Putamen (tissue), 1 donor: ENCODE data around the gene SPOPL.
"Not testable (repeated sequence)": the region's sequence is repeated elsewhere in the genome, so short reads cannot be mapped to it uniquely, and the experiment has no call there.

ENCODE experiments used
- DNase-seq: peaks from one replicate; pipeline ENCODE4 v3.0.0-alpha.2; 2016; ENCODE audit warnings: low spot score

The SPOPL gene

DNA sequence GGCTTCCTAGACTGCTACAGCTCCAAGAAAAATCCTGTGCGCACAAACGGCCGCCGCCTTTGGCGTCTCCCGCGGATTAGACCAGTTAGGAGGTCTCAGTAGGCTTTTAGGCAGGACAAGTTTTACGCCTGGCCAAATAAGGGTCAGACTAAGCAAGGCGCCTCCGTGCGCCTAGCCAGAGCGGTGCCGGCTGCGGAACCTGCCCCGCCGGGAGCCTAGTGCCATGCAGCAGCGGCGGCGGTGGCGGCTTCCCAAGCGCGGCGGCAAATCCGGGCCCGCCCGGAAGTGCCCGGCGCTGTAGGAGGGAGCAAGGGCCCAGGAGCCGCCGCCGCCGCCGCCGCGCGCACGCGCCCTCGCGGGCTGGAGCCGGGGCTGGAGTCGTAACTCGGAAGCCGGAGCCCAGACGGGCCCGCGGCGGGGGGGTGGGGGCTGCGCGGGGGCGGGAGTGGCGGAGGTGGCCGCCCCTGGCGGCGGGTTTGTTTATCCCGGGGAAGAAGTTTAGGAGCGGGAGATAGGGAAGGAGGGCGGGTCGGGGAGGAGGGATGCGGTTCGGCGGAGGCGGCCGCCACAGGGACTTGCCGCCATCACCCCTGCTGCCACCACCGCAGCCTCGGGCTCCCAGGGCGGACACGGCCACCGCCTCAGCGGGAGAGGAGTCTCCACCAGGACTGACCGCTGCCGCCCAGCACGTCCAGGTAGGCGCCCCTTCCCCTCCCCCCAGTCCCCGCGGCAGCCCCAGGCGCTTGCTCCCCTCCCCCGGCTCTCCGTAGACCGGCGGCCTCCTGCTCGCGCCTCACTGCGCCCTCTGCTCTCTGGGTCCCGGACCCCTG lies at the start of gene SPOPL:
TSS of gene SPOPL (plus strand) at position 346 of the 830 bp plus-strand sequence. CDS start 48,447 bp downstream, outside the sequence.
- DNase-seq, result peak; percentile 90

DNA sequence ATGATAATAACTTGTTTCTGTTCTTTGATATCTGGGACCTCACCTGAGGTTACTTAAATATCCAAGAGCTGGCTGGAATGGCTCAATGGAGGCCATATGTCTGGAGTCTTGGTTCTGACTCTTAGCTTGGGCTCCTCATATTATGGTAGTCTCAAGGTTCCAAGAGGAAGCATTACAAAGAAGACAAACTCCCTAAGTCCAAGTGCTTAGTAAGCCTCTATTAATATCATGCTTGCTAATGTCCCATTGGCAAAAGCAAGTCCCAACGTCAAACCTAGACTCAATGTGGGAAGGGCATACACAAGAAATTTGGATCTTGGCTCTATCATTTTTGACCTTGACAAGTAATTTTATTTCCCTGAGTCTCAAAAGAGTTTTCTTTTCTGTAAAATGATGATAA lies 49.2 kb upstream of the SPOPL start:
- no peak for DNase-seq

DNA sequence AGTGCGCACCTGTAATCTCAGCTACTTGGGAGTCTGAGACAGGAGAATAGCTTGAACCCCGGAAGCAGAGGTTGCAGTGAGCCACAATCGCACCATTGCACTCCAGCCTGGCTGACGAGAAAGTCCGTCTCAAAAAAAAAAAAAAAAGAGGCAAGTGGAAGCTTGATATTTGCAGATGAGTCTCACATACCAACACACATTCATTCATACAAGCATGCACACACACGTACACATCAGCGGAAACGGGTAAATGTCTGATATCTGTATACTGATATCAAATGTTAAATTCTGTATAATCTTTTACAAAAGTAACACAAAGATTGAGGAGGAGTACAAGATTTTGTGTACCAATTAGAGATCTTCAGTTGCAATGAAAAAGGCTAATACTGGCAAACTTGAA lies 47.8 kb upstream of the SPOPL start:
- no peak for DNase-seq

DNA sequence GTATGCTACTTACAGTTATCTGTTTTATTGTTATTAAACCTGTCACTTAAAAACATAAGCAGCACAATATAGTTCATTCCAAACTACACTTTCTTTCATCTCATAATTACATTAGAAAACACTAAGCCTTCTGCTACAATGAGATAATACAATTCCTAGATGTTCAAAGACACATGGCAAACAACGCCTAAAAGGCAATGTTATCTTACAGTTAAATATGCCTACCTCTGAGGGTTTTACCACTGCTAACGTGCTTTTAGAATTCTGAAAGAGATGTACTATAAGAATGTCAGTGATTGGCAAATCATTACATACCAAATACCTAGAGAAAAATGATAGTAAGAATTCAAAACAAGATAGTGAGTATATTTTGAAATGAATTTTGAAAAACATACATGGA lies 46.8 kb upstream of the SPOPL start:
- no peak for DNase-seq

DNA sequence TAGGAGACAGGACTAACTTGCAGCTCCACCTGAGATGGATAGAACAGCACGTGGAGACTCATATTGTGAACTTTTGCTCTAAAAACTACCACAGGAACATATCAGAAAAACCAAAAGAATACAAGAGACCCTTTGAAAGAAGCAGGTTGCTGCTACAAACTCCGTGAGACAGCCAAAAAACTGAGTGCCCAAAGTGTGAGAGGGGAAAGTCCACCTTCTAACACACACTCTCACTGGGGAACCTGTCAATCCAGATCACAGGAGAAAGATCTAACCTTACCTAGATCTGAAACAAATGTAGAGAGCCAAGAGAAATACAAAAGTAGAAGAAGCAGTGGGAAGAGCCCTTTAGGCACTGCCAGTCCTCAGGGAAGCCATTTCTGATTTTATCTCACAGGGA lies 46.3 kb upstream of the SPOPL start:
- no peak for DNase-seq

DNA sequence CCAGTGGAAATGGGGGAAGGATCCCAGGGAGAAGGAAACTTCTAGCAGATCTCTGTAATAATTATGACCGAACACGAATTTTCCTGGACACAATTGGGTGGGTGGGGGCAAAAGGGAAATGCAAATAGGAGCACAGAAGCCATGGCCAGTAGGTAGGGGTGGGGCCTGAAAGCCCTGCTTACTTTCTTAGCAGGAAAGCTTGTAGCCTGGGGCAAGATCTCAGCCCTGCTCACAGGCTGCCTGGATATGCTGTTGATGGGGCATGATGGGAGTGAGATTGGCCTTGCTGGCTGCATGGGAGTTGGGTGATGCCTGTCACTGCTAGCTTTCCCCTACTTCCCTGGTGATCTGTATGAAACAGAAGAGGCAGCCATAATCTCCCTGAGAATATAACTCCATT lies 45.9 kb upstream of the SPOPL start:
- DNase-seq, result no peak

DNA sequence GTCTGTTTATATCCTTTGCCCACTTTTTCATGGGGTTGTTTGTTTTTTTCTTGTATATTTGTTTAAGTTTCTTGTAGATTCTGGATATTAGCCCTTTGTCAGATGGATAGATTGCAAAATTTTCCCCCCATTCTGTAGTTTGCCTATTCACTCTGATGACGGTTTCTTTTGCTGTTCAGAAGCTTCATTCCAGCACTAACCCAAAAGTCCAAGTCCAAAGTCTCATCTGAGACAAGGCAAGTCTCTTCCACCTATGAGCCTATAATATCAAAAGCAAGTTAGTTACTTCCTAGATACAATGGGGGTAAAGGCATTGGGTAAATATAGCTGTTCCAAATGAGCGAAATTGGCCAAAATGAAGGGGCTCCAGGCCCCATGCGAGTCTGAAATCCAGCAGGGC lies 38.9 kb upstream of the SPOPL start:
- DNase-seq, result not testable (repeated sequence)

DNA sequence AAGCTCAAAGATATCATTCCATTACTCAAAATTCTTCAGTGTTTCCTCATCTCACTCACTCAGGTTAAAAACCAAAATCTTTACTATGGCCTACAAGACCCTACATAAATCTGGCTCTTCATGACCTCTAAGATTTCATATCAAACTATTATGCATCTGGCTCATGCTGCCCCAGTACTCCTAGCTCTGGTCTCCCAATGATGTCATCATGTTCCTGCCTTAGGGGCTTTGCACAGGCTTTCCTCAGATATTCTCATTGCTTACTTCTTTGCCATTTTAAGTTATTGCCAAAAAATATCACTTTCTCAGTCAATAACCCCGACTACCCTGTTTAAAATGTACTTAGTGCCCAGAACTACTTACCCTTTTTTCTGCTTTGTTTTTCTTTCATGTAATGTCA lies 33.0 kb upstream of the SPOPL start:
- no peak for DNase-seq

DNA sequence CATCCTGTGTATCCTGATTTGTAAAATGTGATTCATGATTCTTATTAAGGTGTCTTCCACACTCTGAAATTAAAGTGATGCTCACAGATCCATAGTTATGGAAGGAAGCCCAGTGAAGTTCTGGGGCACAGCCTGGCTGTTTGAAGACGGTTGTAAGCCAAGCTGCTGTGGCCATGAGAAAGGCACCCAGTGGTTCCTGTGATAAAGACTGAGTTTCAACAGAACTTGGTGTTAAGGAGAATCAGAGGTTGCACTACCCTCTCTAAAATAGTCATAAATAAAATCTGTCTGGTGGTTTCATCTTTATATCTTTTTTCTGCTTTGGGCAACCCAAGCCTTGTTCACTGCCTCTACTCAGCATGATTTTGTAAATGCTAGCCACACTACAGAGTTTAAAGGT lies 32.2 kb upstream of the SPOPL start:
- no peak for DNase-seq

DNA sequence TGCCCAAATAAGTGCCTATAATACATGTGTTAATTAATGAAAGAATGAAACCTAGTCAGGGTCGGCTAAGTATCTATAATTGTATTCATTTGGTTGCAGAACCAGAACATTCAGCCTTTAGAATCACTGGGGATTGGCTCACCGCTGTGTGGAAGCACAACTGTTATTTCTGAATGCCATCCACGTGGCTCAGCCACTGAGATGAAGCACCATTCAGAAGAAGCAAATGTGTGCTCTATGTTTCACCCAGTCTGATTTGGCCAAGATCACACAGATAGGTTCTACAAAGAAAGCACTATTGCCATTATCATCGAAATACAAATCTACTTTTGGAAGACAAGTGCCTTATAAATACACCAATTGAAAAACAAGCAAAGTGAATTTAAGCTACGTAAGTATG lies 30.6 kb upstream of the SPOPL start:
- peak; percentile 9 for DNase-seq

DNA sequence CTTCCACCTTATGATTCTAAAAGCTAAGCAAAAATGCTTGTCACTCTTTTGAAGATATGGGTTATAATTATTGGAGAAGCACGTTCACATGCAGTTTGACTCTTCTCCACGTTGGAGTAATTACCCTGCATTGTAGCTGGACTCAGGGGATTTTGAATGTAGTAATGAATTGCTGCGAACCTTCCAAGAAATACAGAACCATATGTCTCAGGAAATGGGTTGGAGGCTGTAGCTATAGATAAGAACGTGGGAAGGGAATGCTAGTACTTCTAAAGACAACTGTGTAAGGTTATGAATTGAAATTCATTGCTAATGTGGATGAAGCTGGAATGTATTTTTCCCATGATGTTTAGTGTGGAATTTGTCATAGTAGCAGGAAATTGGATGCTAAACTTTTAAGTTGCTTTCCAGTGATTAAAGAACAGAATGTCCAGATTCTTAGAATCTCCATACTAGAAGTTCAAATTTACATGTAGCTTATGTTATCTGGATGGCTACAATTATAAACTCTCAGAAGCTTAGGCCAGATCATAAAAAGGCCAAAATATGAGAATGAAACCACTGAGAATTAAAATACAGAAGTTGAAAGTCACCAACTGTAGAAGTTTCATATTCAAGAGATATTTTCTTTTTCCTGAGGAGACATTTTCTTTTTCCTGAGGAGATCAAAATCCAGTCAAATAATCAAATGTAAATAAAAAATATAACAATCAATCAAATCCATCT lies 27.3 kb upstream of the SPOPL start:
- no peak for DNase-seq

DNA sequence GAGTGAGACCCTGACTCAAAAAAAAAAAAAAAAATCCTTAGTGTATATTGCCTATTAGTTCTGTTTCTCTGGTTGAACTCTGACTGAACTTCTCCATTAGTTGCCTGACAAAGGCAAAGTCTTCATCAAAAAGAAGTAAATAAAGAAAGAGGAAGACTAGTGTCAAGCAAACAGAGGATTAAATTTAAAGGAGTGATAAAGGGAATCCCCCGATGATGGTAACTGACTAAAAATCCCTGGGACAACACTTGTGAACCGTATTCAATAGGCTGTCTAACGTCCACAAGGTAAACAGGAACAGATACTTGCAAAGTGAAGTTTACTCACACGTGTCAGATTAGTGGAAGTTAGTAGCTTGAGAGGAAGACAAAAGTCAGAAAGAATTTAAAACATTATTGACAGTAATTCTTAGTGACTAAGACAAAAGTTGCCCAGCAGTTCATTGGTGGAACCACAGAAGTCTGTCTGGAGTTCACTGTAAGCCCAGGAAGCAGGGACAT lies 26.2 kb upstream of the SPOPL start:
- no peak for DNase-seq

DNA sequence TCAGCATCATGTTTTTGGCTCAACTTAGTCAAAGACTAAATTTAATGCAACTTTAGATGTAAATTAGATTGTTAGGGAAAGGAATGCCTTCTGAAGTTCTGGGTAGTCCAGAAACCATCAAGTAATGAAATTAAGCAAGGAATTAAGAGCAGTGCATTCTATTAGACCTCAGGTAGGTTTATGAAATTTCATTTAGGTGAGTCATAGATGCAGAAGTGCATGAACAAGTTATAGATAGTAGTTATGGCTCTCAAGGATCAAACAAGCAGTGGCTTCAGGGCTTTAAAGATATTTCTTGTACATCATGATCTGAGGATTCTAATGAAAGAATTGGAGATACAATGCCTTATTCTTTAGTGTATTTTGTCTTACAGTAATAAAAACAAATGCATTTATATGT lies 25.4 kb upstream of the SPOPL start:
- no peak for DNase-seq

DNA sequence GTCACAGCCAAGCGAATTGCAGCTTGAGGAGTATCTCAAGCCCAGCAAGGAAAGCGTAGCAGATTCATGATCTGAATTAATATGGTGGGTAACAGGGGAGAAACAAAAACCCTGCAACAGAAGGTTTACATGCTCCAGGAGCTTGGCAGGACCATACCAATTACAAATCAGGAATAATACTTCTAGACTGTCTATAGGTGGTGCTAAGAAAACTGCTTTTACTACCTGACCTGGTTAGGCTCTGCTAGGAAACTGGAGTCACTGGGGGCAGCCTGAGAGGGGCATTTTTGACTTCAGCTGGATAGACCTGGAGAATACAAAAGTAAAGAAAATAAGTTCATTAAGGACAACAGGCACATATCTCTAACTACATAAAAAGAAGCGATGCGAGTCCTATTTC lies 24.6 kb upstream of the SPOPL start:
- DNase-seq, result no peak

DNA sequence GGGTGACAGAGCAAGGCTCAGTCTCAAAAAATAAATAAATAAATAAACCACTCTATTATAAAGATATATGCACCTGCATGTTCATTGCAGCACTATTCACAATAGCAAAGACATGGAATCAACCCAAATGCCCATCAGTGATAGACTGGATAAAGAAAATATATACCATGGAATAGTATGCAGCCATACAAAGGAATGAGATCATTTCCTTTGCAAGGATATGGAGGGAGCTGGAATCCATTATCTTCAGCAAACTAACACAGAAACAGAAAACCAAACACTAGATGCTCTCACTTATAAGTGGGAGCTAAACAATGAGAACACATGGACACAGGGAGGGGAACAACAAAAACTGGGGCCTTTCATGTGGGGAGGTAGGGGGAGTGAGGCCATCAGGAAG lies 18.8 kb upstream of the SPOPL start:
- not testable (repeated sequence) for DNase-seq

DNA sequence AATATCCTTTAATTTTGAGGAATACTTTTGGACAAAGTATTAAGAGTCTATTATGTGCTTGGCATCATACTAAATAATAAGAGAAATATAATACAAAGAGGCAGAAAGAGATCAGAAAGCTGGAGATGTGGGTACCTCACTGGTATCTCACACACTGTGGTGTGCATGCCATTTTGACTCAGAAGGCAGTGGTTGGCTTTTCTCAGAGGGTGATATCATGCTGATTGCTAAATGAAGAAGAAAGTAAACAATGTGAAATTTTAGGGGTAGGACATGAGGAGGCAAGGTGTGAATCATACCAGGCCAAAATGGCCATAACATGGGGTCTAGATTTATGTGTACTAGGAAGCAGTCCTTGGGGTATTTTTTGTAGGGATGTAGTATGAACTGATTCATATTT lies 16.6 kb upstream of the SPOPL start:
- DNase-seq, result no peak

DNA sequence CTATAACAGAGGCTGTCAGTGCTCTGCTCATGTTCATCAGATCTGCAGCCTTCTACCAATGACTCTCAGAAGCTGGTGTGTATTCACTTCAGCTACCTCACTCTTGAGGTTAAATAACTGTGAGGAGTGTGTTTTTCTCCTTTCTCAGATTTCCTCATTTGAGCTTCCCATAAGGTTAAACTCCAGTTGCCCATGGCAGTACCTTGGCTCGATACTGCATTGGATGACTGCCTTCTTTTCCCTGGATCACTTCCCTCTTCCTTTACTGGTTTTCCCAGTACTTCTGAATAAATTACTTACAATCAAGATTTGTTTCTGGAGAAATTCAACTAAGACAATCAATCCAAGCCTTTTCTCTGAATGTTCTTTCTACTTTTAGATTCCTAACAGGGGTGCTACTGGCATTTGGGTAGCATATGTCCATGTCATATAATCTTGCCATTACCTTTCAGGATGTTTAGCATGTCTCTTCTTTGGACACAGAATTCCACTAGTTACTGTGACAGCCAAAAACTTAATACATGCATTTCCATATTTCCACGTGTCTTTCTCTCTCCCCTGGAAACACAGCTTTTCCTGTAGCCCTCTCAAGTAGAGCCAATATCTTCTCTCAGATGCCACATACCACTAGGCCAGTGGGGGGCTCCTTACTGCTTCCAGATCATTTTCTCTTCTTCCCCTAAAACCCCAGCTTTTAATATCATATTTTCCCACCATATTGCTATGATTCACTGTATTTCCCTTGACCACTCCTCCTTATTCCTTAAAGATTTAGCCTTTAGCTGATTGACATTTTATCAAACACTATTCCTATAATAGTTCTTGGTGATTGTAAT lies 15.0 kb upstream of the SPOPL start:
- DNase-seq, result no peak

DNA sequence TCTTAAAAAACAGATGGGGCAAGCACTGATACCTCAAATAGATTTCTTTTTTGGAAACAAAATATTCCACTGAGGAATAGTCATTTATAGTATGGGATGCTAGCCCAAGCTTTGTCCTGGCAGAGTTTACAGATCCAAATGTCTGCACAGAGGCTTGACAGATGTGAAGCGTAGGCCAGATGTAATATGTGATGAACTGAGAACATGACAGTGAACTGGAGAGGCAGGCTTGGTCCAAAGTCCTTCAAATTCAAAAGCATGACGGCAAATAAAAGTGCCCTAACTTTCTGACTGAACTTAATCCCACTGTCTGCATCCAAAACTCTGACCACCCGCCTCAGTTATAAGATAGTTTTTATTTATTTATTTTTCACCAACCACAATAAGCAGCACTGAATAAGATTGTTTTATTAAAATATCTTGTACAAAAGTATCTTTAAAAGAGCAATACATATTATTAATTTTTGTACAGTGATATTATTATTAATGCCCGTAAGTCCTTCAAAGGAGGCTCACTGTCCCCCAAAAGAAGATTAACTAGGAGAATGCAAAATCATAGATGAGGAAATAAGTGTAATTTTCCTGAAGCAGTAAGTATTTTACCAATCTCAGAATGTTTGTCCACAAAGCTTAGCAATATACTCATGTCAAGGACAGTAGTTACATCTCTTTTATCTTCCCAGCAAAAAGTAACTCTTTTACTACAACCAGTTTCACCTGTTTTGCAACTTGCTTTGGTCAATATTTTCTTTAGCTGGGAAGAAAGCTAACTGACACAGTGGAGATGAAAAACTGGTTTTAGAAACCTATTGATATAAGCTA lies 10.7 kb upstream of the SPOPL start:
- no peak for DNase-seq

DNA sequence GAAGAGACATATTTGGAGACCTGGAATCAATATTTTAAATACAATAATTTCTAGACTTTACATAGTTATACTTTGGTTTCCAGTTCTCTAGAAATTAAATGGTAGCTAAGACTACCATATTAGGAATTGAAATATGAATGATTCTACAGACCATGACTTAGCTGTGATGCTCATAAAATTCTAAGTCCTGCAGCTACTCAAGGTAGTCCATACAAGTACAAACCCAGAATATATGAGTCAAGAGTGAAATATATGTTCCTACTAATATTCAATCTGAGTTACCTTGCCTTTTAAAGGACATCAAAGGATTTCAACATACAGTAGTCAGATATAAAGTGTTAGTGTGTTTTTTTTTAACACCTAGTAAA lies 10.1 kb upstream of the SPOPL start:
- DNase-seq, result no peak

DNA sequence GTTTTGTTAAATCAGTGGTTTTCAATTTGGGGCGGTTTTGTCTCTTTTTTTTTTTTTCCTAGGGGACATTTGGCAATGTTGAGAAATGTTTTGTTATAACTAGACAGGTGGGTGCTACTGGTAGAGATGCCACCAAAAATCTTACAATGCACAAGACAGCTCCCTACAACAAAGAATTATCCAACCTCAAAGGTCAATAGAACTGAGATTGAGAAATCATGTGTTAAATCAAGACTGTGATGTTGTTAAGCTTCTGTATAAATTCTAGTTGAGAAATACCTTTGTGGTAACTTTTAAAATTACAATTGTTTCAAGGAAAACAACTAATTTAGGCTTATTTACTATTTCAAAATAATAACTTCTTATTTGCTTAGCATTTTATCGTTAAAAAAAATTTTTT lies 9.4 kb upstream of the SPOPL start:
- no peak for DNase-seq

DNA sequence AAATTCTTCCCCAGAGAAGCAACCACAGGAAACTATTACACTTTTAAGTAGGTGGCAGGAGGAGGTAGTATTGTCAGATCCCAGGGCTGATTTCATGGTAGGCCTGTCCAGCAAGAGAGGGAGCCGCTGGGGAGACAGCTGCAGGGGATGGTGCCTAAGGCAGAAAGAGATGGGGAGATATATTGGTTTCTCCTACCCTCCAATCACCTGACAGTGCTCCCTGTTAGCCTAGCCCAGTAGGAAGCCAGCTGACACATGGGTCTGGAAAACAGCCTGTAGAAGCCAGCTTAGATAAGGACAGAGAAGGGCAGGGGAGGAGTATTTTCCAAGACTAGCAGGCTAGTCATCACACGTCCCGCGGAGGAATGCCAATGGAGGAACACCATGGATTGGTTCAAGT lies 8.2 kb upstream of the SPOPL start:
- no peak for DNase-seq
